Gastroesophageal sphincter (tissue), 4 donors: ENCODE results near the gene MZB1. TPM values are rescaled to one million over a fixed set of nuclear protein-coding genes. Genes with fewer than 3 reads are reported as not detected.

Experiments
- ATAC-seq: fragments of 150-250 bp; one replicate; pipeline ENCODE4 v1.9.1; 2016; ENCODE audit warnings: mild to moderate bottlenecking, moderate library complexity
- H3K27ac ChIP-seq, 4 donors: fragments of 200-600 bp; sonication (generic) in 3 of 4; 1 replicate in 3 of 4; 2 replicates in 1 of 4; pipeline ENCODE4 v1.5.1; 2016 to 2019
- H3K27me3 ChIP-seq: fragments of 200-600 bp; sonication (generic); one replicate; pipeline ENCODE4 v1.5.1; 2019
- H3K36me3 ChIP-seq, 2 donors: fragments of 200-600 bp; sonication (generic); one replicate each; pipeline ENCODE4 v1.5.1; 2019; ENCODE audit warnings: control low read depth in 1 of 2
- H3K4me1 ChIP-seq, 3 donors: fragments of 200-600 bp; sonication (generic); 1 replicate in 2 of 3; 2 replicates in 1 of 3; pipeline ENCODE4 v1.5.1; 2016 to 2019; ENCODE audit warnings: control low read depth in 2 of 3
- H3K4me3 ChIP-seq, 2 donors: fragments of 200-600 bp; sonication (generic); one replicate each; pipeline ENCODE4 v1.5.1; 2019; ENCODE audit warnings: mild to moderate bottlenecking in 1 of 2, moderate library complexity in 1 of 2
- H3K9me3 ChIP-seq, 3 donors: fragments of 200-600 bp; sonication (generic); one replicate each; pipeline ENCODE4 v1.5.1; 2017 to 2019; ENCODE audit warnings: control low read depth in 2 of 3
- EP300 ChIP-seq: sonication (generic); formaldehyde crosslinking; IDR thresholded peaks from one replicate; pipeline ENCODE4 v1.6.1; 2017; ENCODE audit warnings: antibody characterized with exemption, mild to moderate bottlenecking
- POLR2A ChIP-seq, 2 donors: fragments of 450-650 bp; IDR thresholded peaks; one replicate each; pipeline ENCODE4 v1.6.1; 2017; ENCODE audit warnings: antibody characterized with exemption in 2 of 2, mild to moderate bottlenecking in 2 of 2, moderate library complexity in 1 of 2
- POLR2AphosphoS5 ChIP-seq: sonication (generic); formaldehyde crosslinking; IDR thresholded peaks from one replicate; pipeline ENCODE4 v1.6.1; 2017; ENCODE audit warnings: antibody characterized with exemption
- WGBS, 2 donors: methylation state at CpG; one replicate each; pipeline ENCODE4 v1.1.5; 2018; ENCODE audit warnings: low coverage in 1 of 2; 5-methylcytosine and 5-hydroxymethylcytosine counted together
- total RNA-seq, 4 donors: library from RNA; depleted of rRNA; stranded (reverse); fragments of >200 nt; gene quantifications; one replicate each; pipeline ENCODE4 v1.1.0, GENCODE V29; 2016
- TF ChIP-seq, protein P1 (sequence below), 4 experiments: fragments of 200-600 bp in 2 of 4; fragments of 450-650 bp in 2 of 4; sonication (generic) in 1 of 4; IDR thresholded peaks; one replicate each; pipeline ENCODE4 v1.5.1; 2017 to 2019; ENCODE audit warnings: antibody characterized with exemption in 4 of 4, mild to moderate bottlenecking in 2 of 4, moderate library complexity in 2 of 4

Gene MZB1
- total RNA-seq, 4 donors from 2014 or later, result 0.74 TPM; not detected in 3

GRCh38 chr5:139382807-139383206 is 6.9 kb downstream of the MZB1 start:
- no peak overlapping the region for H3K27ac ChIP-seq
- peaks cover 0 to 4% of the 10 kb centered on the region in 2 donors for H3K36me3 ChIP-seq
- no peaks in the 10 kb centered on the region for H3K27me3 ChIP-seq
- H3K9me3 ChIP-seq, result no peaks in the 10 kb centered on the region
- TF ChIP-seq EP300 (no peak), POLR2A (IDR thresholded peaks at IDR 0.05) (no peak), POLR2AphosphoS5 (no peak)
- TF ChIP-seq, protein P1, sequence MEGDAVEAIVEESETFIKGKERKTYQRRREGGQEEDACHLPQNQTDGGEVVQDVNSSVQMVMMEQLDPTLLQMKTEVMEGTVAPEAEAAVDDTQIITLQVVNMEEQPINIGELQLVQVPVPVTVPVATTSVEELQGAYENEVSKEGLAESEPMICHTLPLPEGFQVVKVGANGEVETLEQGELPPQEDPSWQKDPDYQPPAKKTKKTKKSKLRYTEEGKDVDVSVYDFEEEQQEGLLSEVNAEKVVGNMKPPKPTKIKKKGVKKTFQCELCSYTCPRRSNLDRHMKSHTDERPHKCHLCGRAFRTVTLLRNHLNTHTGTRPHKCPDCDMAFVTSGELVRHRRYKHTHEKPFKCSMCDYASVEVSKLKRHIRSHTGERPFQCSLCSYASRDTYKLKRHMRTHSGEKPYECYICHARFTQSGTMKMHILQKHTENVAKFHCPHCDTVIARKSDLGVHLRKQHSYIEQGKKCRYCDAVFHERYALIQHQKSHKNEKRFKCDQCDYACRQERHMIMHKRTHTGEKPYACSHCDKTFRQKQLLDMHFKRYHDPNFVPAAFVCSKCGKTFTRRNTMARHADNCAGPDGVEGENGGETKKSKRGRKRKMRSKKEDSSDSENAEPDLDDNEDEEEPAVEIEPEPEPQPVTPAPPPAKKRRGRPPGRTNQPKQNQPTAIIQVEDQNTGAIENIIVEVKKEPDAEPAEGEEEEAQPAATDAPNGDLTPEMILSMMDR (IDR thresholded peaks at IDR 0.05), result no peak
- WGBS, 2 donors, result 0% methylated on average over 1 of the region's 3 CpGs; no CpG with 5 or more reads in 1 of the 2 donors
- no peak for ATAC-seq
- H3K4me1 ChIP-seq, result peaks cover 0 to 22% (median 4%) of the 10 kb centered on the region in 3 donors
- H3K4me3 ChIP-seq, result no peak overlapping the region

- no peak overlapping the region for H3K4me3 ChIP-seq
- H3K9me3 ChIP-seq, result no peaks in the 10 kb centered on the region
- TF ChIP-seq EP300 (no peak), POLR2A (IDR thresholded peaks at IDR 0.05) (no peak), POLR2AphosphoS5 (no peak)
- TF ChIP-seq, protein P1 (IDR thresholded peaks at IDR 0.05), result no peak
- H3K27me3 ChIP-seq, result no peaks in the 10 kb centered on the region
- no peak for ATAC-seq
- 50 to 93% methylated on average over 1 to 3 of the region's 28 CpGs for WGBS, 2 donors
- peaks cover 0 to 7% of the 10 kb centered on the region in 2 donors for H3K36me3 ChIP-seq
- no peak overlapping the region for H3K27ac ChIP-seq
- H3K4me1 ChIP-seq, result peaks cover 0 to 21% (median 3%) of the 10 kb centered on the region in 3 donors
Measured at GRCh38 chr5:139381837-139382761, 7.6 kb downstream of the MZB1 start.

- H3K4me1 ChIP-seq, result peaks cover 0 to 23% (median 3%) of the 10 kb centered on the region in 3 donors
- peaks cover 0 to 15% of the 10 kb centered on the region in 2 donors for H3K36me3 ChIP-seq
- ATAC-seq, result no peak
- no peaks in the 10 kb centered on the region for H3K9me3 ChIP-seq
- no peak overlapping the region for H3K27ac ChIP-seq
- WGBS, 2 donors, result 55 to 80% methylated on average over 4 to 5 of the region's 15 CpGs
- H3K4me3 ChIP-seq, result no peak overlapping the region
- no peak for TF ChIP-seq POLR2AphosphoS5
- TF ChIP-seq EP300, result no peak
- no peak for TF ChIP-seq POLR2A (IDR thresholded peaks at IDR 0.05)
- TF ChIP-seq, protein P1 (IDR thresholded peaks at IDR 0.05), result no peak
- no peaks in the 10 kb centered on the region for H3K27me3 ChIP-seq
Measured at GRCh38 chr5:139379626-139380449, 9.9 kb downstream of the MZB1 start.

GRCh38 chr5:139378941-139379361 is 10.8 kb downstream of the MZB1 start:
- ATAC-seq, result no peak
- Histone ChIP-seq H3K4me3 (no peak overlapping the region), H3K4me1 (peaks cover 0 to 25% (median 0%) of the 10 kb centered on the region in 3 donors), H3K36me3 (peaks cover 0 to 20% of the 10 kb centered on the region in 2 donors), H3K27ac (no peak overlapping the region), H3K27me3 (no peaks in the 10 kb centered on the region), H3K9me3 (no peaks in the 10 kb centered on the region)
- no peak for TF ChIP-seq POLR2A (IDR thresholded peaks at IDR 0.05)
- TF ChIP-seq POLR2AphosphoS5, result no peak
- TF ChIP-seq, protein P1 (IDR thresholded peaks at IDR 0.05), result no peak
- no peak for TF ChIP-seq EP300
- 72% methylated on average over 5 of the region's 13 CpGs; no CpG with 5 or more reads in 1 of the 2 donors for WGBS, 2 donors
